Raji (cell line): ENCODE measurements around the gene ELMO1.

Experiments
- POLR2A ChIP-seq: IDR thresholded peaks from 2 replicates; pipeline ENCODE4 v1.6.1; 2011; ENCODE audit warnings: low read depth, low read length, control low read depth; ENCODE audit not compliant: insufficient read depth

ELMO1 gene

DNA sequence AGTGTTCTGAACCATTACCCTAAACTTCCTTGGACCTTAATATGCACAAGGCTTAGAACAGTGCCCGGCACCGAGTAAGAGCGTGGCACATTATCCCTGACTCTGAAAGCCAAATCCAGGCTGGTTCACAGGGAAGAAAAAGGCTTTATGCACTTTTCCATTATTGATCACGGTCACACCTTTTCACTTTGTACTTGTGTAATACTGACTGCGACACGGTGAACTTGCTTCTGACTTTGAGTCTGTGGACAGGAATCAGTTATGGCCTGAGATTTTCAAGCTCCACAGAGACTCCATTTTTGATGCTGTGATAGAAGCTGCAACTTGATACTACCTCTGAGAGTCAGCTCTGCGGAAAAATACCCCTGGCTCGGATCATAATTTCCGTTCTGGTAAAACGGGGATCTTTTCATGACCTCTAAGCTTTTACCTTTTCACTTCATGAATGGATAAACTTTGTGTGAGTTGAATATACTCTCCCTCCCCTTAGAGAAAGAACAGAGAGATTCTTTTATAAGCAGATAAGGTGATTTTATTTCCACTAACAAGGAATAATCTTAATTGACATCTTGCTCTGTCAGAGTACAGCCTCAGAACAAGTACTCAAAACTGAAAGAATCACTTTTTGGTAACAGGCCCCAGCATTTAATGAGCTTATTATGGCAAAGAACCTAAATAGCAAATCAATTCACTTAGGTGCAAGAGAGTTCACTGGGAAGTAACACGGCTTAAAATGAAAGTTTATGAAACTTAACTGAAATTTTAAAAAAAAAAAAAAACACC is 88.8 kb downstream of the ELMO1 start:
- TF ChIP-seq POLR2A, result no peak

DNA sequence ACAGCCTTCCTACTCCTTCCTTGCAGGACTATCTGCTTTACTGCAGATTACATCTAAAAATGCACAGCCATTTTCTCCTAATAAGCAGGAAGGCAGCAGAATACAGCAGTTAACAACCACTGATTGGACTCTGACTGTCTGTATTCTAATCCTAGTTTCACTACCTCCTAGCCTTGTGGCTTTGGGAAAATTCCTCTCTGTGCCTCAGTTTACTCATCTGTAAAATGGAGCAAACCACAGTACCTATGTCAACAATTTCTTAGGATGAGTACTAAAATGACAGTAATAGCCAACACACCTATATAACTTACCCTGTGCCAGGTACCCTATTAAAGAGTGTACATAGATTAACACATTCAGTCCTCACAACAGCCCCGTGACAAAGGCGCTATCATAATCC is 89.5 kb downstream of the ELMO1 start:
- TF ChIP-seq POLR2A, result no peak

DNA sequence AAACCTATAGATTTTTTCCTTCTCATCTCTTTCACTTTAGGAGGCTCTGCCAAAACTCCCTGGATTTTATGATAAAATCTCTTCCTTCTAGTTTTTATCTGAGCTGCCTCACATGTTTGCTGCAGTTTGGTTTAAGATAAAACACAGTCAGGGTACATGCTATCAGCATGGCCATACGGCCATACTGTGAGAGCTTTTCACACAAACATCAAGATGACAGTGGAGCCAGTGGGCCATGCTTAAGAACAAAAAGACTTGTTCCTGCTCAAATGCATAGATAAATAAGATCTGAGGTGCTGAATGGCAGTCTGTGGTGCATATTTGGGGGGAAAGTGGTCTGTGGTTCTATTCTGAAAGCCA is 91.0 kb downstream of the ELMO1 start:
- no peak for TF ChIP-seq POLR2A

DNA sequence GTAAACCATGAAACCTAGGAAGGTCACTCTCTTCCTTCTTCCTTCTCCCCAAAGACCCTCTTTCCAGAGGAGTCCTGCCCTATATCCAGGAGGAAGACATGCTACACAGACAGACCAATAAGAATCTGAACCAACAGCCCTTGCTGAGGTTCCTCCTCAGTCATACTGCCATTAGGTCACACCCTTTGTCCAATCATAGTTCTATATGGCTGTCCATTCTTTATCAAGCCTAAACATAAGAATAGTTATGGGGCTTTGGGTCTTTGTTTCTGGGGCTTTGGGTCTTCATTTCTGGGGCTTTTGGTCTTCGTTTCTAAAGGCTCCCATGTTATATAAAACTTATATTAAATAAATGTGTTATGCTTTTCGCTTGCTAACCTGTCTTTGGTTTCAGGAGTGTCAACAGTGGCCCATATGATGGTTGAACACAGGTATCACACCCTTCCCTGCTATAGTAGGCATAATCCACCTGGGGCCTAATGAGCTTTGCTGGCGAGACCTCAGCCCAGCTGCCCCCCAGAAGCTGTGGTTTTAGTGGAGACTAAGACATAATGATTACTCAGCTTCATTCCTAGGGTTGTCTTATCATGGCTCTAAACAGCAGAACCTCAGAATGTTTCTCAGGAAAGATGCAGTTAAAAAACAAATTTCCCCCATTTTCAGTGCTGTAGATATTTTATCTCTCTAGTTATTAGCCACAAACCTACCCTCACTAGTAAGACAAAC is 91.6 kb downstream of the ELMO1 start:
- TF ChIP-seq POLR2A, result no peak

DNA sequence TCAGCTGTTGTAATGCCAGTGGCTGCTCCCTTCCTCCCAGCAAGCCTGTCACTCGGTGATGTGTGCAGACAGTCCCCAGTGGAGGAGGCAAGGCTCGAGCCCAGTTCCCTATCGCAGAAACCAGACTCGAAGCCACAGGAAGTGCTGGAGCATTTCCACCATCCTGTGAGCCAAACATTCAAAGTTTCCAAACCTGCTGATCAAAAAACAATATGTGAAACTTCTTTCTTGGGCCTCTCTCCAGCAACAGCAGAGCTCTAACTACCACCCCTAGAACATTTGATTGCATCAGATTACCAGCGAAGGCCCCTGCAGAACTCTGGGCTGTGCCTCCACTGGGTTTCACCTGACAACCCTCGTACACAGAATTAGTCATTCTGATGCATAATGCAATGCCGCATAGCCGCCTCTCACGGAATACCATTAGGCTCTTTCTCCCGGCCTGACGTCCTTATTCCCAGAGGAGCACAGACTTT is 94.0 kb downstream of the ELMO1 start:
- TF ChIP-seq POLR2A, result no peak

DNA sequence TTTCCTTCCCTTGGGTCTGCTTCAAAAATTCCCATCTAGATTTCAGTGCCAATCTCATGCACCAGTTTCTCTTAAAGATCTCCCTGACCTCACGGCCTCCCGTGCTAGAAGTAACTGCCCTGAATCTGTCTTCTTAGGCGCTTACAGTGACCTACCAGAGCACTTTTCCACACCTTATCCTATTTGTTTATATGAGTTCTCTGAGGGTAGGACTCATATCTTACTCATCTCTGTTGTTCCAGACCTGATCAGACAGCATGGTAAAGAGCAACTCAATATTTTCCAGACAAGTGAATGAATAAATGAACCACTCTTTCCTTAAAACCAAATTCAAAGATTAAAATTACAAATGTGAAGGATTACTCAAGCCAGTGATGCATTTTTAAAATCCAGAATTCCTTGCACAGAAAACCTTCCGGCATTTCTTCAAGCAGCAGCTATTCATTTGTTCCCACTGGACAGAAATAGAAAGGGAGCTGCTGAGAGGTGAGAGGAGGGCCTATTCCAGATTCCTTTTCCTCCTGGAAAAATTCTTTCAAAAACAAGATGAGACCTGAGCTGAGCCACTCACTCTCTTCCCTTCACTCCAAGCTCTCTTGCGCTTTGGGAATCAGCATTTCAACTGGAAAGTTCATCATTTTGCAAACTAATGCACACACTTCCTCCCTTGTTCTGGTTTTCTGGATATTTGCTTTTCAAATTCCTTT is 94.6 kb downstream of the ELMO1 start:
- TF ChIP-seq POLR2A, result no peak

DNA sequence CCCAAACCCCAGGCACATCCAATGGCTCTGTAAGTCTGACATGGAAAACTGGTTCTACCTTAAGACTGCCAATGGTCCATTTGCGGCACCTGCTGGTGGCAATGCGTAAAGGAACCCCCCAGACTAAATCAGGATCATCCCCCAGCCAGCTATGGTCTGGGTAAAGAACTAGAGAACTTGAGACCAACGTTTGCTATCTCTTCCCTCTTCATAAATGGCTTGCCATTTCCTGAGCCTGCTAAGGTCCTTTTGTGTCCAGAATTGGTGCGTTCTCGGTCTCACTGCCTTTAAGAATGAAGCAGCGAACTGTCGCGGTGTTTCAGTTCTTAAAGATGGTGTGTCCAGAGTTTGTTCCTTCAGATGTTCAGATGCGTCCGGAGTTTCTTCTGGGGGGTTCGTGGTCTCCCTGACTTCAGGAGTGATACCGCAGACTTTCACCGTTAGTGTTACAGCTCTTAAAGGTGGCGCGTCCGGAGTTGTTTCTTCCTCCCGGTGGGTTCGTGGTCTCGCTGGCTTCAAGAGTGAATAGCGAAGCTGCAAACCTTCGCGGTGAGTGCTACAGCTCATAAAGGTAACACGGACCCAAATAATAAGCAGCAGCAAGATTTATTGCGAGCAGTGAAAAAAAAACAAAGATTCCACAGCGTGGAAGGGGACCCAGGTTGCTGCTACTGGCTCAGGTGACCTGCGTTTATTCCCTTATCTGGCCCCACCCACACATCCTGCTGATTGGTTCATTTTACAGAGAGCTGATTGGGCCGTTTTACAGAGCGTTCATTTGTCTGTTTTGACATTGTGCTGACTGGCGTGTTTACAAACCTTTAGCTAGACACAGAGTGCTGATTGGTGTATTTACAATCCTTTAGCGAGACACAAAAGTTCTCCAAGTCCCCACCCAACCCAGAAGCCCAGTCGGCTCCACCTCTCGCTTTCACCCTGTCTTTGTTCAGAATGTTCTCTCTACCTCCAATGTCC is 95.4 kb downstream of the ELMO1 start:
- no peak for TF ChIP-seq POLR2A

DNA sequence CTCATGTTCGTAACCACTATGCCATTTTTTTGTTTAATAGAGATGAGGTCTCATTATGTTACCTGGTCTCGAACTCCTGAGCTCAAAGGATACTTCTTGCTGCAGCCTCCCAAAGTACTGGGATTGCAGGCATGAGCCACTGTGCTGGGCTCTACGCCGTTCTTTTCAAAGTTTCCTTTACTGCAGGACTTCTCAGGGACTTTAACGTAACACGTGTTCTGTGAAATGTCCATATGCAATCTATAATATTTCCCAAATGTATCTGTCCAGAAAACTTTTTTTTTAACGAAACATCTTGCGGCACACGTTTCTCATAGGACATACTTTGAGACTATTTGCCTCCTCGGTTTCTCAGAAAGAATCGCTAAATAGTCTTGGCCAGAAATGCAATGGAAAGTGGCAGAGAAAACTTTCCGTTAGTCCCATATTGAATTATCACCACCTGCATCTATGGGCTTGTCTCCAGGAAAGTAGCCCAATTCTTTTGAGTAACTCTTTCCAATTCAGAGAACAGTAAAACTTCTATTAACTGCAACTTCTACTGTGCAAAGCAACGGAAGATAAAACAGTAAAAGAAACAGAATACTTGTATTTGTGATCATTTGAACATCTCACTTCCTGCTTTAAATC is 96.3 kb downstream of the ELMO1 start:
- no peak for TF ChIP-seq POLR2A

DNA sequence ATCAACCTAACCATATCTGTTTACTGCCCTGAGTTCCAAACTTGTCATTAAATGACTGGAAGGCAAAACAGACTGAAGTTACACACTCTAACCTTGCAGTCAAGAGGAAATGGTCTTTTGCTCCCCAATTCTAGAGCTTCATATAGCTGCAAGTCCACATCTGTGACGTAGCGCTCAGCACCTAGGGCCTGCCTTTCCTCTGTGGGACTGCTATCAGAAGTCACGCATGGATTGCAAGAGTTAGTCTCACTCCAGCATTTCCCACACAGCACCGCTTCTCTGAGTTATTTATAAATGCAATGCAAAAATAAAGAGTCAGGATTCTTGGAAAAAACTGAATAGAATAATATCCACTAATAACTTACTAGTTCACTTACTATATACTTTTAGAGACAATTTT is 96.9 kb downstream of the ELMO1 start:
- no peak for TF ChIP-seq POLR2A

DNA sequence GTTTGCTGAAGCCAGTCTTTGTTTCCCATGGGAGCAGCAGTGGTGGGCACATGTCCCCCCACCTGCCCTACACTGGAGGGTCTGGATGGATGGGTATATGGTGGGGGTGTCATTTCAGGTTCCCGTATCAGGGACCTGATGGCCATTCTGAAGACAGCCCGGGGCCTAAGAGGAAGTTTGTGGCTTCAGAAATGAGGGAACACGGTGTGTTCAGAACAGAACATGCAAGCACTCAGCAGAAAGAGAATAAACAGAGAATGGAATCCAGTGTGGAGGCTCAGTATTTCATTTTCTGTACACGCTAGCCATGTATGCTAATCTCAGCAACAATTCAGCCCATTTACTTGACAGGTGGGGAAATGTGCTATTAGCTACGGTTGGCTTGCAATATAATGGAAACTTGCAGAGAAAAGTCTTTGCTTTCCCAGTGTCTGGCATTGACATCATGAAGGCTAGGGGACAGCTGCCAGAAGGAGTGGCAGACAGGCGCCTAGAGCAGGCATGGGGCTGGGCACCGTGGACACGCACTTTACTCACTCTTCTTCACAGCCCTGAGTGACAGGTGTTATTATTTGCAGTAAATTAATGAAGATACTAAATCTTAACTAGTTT is 98.6 kb downstream of the ELMO1 start:
- TF ChIP-seq POLR2A, result no peak

DNA sequence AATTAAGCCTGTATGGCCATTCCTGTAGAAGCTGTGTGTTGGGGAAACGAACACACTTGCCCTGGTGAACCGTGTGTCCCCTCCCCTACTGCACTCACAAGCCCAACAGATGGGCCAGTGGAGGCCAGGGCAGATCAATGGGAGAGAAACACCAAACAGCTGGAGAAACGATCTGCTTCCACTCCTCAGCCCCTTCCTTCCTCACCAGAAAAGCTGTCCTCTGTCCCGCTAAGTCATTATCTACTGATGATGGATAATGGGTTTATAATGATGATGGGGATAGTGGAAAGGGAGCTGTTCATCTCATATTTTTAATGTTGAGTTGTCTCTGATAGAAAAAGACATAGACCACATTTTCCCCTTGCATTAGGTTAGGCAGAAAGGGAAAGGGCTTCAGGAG is 99.7 kb downstream of the ELMO1 start:
- TF ChIP-seq POLR2A, result no peak

DNA sequence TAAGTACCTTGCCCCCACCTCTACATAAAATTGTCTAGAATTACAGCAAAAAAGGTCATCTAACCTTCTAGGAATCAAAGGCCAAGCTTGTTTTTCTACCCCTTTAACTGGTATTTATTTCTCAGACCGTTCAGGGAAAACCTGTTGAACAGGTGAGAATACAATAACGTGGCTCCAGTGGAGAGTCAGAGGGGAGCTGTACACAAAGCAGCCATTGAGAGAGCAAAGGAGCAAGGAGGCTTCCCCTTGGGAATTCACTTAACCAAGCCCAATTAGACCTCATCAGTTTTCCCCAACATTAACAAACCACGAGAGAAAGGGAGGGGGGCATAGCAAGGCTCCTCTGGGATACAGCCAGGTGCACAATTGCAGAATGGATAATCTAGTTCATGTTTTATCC is 101.9 kb downstream of the ELMO1 start:
- TF ChIP-seq POLR2A, result no peak

DNA sequence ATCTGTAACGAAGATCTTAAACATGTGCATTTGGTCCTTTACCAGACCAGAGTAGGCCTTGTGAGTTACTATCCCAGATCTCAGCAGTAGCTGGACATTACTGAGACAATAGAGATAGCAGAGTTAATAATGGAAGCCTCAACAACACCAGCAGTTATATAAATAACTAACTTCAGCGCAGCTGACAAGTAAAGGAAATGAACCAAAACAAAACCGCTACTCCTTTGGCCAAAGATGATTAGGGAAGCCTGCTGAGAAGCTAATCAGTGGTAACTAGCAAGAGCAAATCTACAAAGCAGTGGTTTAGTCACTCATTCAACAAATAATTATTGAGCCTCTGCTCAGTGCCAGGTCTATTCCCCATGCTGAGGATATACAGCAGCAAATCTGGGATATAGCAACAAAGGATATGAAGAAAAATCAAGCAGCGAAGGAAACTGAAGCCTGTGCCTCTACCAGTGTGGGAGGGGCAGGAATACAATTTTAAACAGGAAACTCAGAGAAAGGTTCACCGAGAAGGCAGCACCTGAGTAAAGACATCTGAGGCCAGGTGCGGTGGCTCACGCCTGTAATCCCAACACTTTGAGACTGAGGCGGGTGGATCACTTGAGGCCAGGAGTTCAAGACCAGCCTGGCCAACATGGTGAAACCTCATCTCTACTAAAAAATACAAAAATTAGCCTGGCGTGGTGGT is 103.6 kb downstream of the ELMO1 start:
- no peak for TF ChIP-seq POLR2A
